8988T (cell line): Measurements from ENCODE around the gene PROSER3.
"Not testable (repeated sequence)": the region's sequence is repeated elsewhere in the genome, so short reads cannot be mapped to it uniquely, and the experiment has no call there.

Experiments
- DNase-seq: peaks from one replicate; pipeline ENCODE4 v3.0.0; 2011

Gene PROSER3

GRCh38 chr19:35722897-35723296 is 35.1 kb upstream of the PROSER3 start:
- DNase-seq, result no peak

GRCh38 chr19:35723671-35724070 is 34.3 kb upstream of the PROSER3 start:
- DNase-seq, result no peak

GRCh38 chr19:35724132-35724531 is 33.8 kb upstream of the PROSER3 start:
- not testable (repeated sequence) for DNase-seq

- DNase-seq, result no peak
Observed at GRCh38 chr19:35724560-35724959, 33.4 kb upstream of the PROSER3 start.

- no peak for DNase-seq
Observed at GRCh38 chr19:35725216-35725861, 32.6 kb upstream of the PROSER3 start.

- DNase-seq, result no peak
Observed at GRCh38 chr19:35727053-35727955, 30.7 kb upstream of the PROSER3 start.

- DNase-seq, result no peak
Observed at GRCh38 chr19:35727956-35728706, 29.8 kb upstream of the PROSER3 start.

GRCh38 chr19:35729021-35729420 is 29.0 kb upstream of the PROSER3 start:
- no peak for DNase-seq

- no peak for DNase-seq
Observed at GRCh38 chr19:35729763-35730162, 28.2 kb upstream of the PROSER3 start.

- DNase-seq, result no peak
Observed at GRCh38 chr19:35730326-35730725, 27.6 kb upstream of the PROSER3 start.

GRCh38 chr19:35731353-35731752 is 26.6 kb upstream of the PROSER3 start:
- no peak for DNase-seq

- DNase-seq, result no peak
Observed at GRCh38 chr19:35731779-35732405, 26.1 kb upstream of the PROSER3 start.

- DNase-seq, result no peak
Observed at GRCh38 chr19:35732540-35733179, 25.3 kb upstream of the PROSER3 start.

- DNase-seq, result no peak
Observed at GRCh38 chr19:35733180-35734125, 24.5 kb upstream of the PROSER3 start.

GRCh38 chr19:35734273-35734672 is 23.7 kb upstream of the PROSER3 start:
- DNase-seq, result no peak

- DNase-seq, result no peak
Observed at GRCh38 chr19:35734889-35735288, 23.1 kb upstream of the PROSER3 start.

- DNase-seq, result no peak
Observed at GRCh38 chr19:35736913-35737886, 20.8 kb upstream of the PROSER3 start.

GRCh38 chr19:35738021-35738886 is 19.7 kb upstream of the PROSER3 start:
- no peak for DNase-seq

- no peak for DNase-seq
Observed at GRCh38 chr19:35738887-35739229, 19.1 kb upstream of the PROSER3 start.
